ENCODE measurements around the gene TRIM41. TPM values are rescaled to one million over a fixed set of nuclear protein-coding genes. Genes with fewer than 3 reads are reported as not detected.

Gene TRIM41
- total and polyA plus RNA-seq, 12 donors = 13.3 to 56.2 (median 19.6) TPM

- WGBS, 4 donors = 28 to 43% (median 35%) methylated on average over 2 of the region's 2 CpGs
- H3K4me1 ChIP-seq (replicated peaks in 1 of 2) = peaks cover 24 to 63% of the 10 kb centered on the region in 2 donors
- no peaks in the 10 kb centered on the region for H3K27me3 ChIP-seq
- no peaks in the 10 kb centered on the region for H3K9me3 ChIP-seq (replicated peaks in 1 of 3)
- TF ChIP-seq CTCF (IDR thresholded peaks at IDR 0.05) (no peak), POLR2A (IDR thresholded peaks at IDR 0.05) (no peak)
- H3K4me3 ChIP-seq = peak overlapping the region in 1 of 4 donors; percentile 90
- no peak for DNase-seq
- peaks cover 0 to 15% of the 10 kb centered on the region in 2 donors for H3K36me3 ChIP-seq (replicated peaks in 1 of 2)
- intact Hi-C loops (cut with DNase I) = no loop called here
- no peak overlapping the region for H3K27ac ChIP-seq
These were observed 36.2 kb downstream of the TRIM41 start for GRCh38 chr5:181259283-181259682.

GRCh38 chr5:181259974-181260719 lies 37.1 kb downstream of the TRIM41 start:
- peak overlapping the region; percentile 90 to 99 (median 92) for H3K4me3 ChIP-seq
- peaks cover 24 to 56% of the 10 kb centered on the region in 2 donors for H3K4me1 ChIP-seq (replicated peaks in 1 of 2)
- peak overlapping the region; percentile 97 to 100 (median 98) for H3K27ac ChIP-seq
- WGBS, 4 donors = 1 to 3% (median 1%) methylated on average over 26 of the region's 26 CpGs
- H3K36me3 ChIP-seq (replicated peaks in 1 of 2) = peaks cover 0 to 10% of the 10 kb centered on the region in 2 donors
- intact Hi-C loops (cut with DNase I) = loop anchor here in 1 of 2 donors (5.0 kb wide), 1 partner anchor 73 kb away; no protein-coding TSS in a partner anchor
- H3K9me3 ChIP-seq (replicated peaks in 1 of 3) = no peaks in the 10 kb centered on the region
- no peaks in the 10 kb centered on the region for H3K27me3 ChIP-seq
- peak in 3 of 7 donors; percentile 41 to 50 (median 42) for DNase-seq
- TF ChIP-seq CTCF (IDR thresholded peaks at IDR 0.05) = no peak
- TF ChIP-seq POLR2A (IDR thresholded peaks at IDR 0.05) = no peak

- TF ChIP-seq POLR2A (IDR thresholded peaks at IDR 0.05) (peak; percentile 86 to 91), CTCF (IDR thresholded peaks at IDR 0.05) (peak in 3 of 6 experiments; percentile 14 to 28 (median 16))
- H3K4me3 ChIP-seq = peak within 1 kb of the TSS; percentile 90 to 99 (median 92)
- H3K4me1 ChIP-seq (replicated peaks in 1 of 2) = peaks cover 24 to 49% of the 10 kb centered on the region in 2 donors
- H3K9me3 ChIP-seq (replicated peaks in 1 of 3) = no peaks in the 10 kb centered on the region
- no peaks in the 10 kb centered on the region for H3K27me3 ChIP-seq
- peak; percentile 89 to 94 (median 90) for DNase-seq
- intact Hi-C loops (cut with DNase I) = loop anchor here in 1 of 2 donors (5.0 kb wide), 1 partner anchor 74 kb away; no protein-coding TSS in a partner anchor
- peaks cover 0 to 10% of the 10 kb centered on the region in 2 donors for H3K36me3 ChIP-seq (replicated peaks in 1 of 2)
- peak within 1 kb of the TSS; percentile 97 to 100 (median 98) for H3K27ac ChIP-seq
- WGBS, 4 donors = 0 to 1% (median 0%) methylated on average over 15 to 43 of the region's 43 CpGs
These were observed 37.7 kb downstream of the TRIM41 start, which contains the start of gene TRIM52 for GRCh38 chr5:181260720-181261319. Gene TRIM52 (minus strand): TSS chr5:181261143. CDS start chr5:181260813, 330 bp downstream.

Measured in adrenal gland (tissue), 12 donors.